GM23338 (cell line): ENCODE results near the gene CELF4. TPM values are rescaled to one million over a fixed set of nuclear protein-coding genes. Genes with fewer than 3 reads are reported as not detected.

ENCODE experiments used
- ATAC-seq: fragments of 200-7000 bp; cut with Tn5 transposase; 3 replicates; pipeline ENCODE4 v1.9.1; 2020
- DNase-seq: peaks from one replicate; pipeline ENCODE4 v3.0.0-alpha.2; 2015; ENCODE audit warnings: low spot score
- H2AFZ ChIP-seq: fragments of 200-600 bp; sonication (generic); 2 replicates; pipeline ENCODE4 v1.8.0; 2016; ENCODE audit warnings: antibody characterized with exemption, mild to moderate bottlenecking, moderate library complexity
- H3F3A ChIP-seq: fragments of 200-600 bp; sonication (generic); replicated peaks from 2 replicates; pipeline ENCODE4 v1.8.0; 2017; ENCODE audit warnings: antibody characterized with exemption, mixed run types, low read depth
- H3K27ac ChIP-seq: fragments of 200-600 bp; sonication (generic); 2 replicates; pipeline ENCODE4 v1.6.1; 2016; ENCODE audit warnings: low read depth
- H3K27me3 ChIP-seq: fragments of 200-600 bp; sonication (generic); 2 replicates; pipeline ENCODE4 v1.8.0; 2016; ENCODE audit warnings: mild to moderate bottlenecking, mixed run types, moderate library complexity; ENCODE audit not compliant: insufficient read depth
- H3K36me3 ChIP-seq: fragments of 200-600 bp; sonication (generic); 2 replicates; pipeline ENCODE4 v1.8.0; 2016; ENCODE audit warnings: mild to moderate bottlenecking; ENCODE audit not compliant: insufficient read depth
- H3K4me1 ChIP-seq: fragments of 200-600 bp; sonication (generic); 2 replicates; pipeline ENCODE4 v1.8.0; 2016; ENCODE audit warnings: mild to moderate bottlenecking, moderate library complexity; ENCODE audit not compliant: insufficient read depth
- H3K4me2 ChIP-seq: fragments of 200-600 bp; sonication (generic); 2 replicates; pipeline ENCODE4 v1.7.1; 2017; ENCODE audit warnings: mixed run types
- H3K4me3 ChIP-seq: fragments of 200-600 bp; sonication (generic); 2 replicates; pipeline ENCODE4 v1.6.1; 2016; ENCODE audit warnings: mixed run types
- H3K79me2 ChIP-seq: fragments of 200-600 bp; sonication (generic); replicated peaks from 2 replicates; pipeline ENCODE4 v1.8.0; 2017; ENCODE audit warnings: mild to moderate bottlenecking; ENCODE audit not compliant: insufficient read depth
- H3K9me2 ChIP-seq: fragments of 200-600 bp; sonication (generic); 2 replicates; pipeline ENCODE4 v1.8.0; 2017; ENCODE audit not compliant: insufficient read depth
- H4K20me1 ChIP-seq: fragments of 200-600 bp; sonication (generic); replicated peaks from 2 replicates; pipeline ENCODE4 v1.8.0; 2017; ENCODE audit warnings: mild to moderate bottlenecking; ENCODE audit not compliant: insufficient read depth
- H3K27ac Mint-ChIP-seq: 2 replicates; pipeline ENCODE4 v1.8.0; 2020; ENCODE audit warnings: inconsistent platforms, mild to moderate bottlenecking, moderate library complexity, mixed read lengths
- H3K27me3 Mint-ChIP-seq: 3 replicates; pipeline ENCODE4 v1.8.0; 2022; ENCODE audit warnings: low read depth, mild to moderate bottlenecking, moderate library complexity, mixed read lengths, inconsistent platforms; ENCODE audit not compliant: insufficient read depth, poor library complexity
- H3K36me3 Mint-ChIP-seq: 3 replicates; pipeline ENCODE4 v1.8.0; 2021; ENCODE audit warnings: low read depth, mild to moderate bottlenecking, inconsistent platforms, moderate library complexity, mixed read lengths
- H3K4me1 Mint-ChIP-seq: 3 replicates; pipeline ENCODE4 v1.8.0; 2020; ENCODE audit warnings: mild to moderate bottlenecking, inconsistent platforms, mixed read lengths
- H3K4me3 Mint-ChIP-seq: 3 replicates; pipeline ENCODE4 v1.8.0; 2021; ENCODE audit warnings: moderate library complexity, mild to moderate bottlenecking, inconsistent platforms, mixed read lengths
- H3K9me3 Mint-ChIP-seq: 3 replicates; pipeline ENCODE4 v1.8.0; 2020; ENCODE audit warnings: moderate library complexity, mild to moderate bottlenecking, inconsistent platforms, mixed read lengths
- CTCF ChIP-seq, 2 experiments: fragments of 200-600 bp in 1 of 2; sonication (generic) in 1 of 2; conservative IDR thresholded peaks; 2 replicates each; pipeline versions ENCODE4 v1.5.1 to v1.6.1; 2016 to 2017; ENCODE audit warnings: antibody characterized with exemption in 2 of 2, low read depth in 2 of 2, mild to moderate bottlenecking in 2 of 2, moderate library complexity in 1 of 2
- EZH2 ChIP-seq: fragments of 200-600 bp; sonication (generic); IDR thresholded peaks from one replicate; pipeline ENCODE4 v1.8.0; 2017; ENCODE audit warnings: antibody characterized with exemption, mild to moderate bottlenecking, low read depth; ENCODE audit not compliant: unreplicated experiment
- EZH2phosphoT487 ChIP-seq: fragments of 200-600 bp; sonication (generic); IDR thresholded peaks from one replicate; pipeline ENCODE4 v1.8.1; 2018; ENCODE audit warnings: antibody characterized with exemption; ENCODE audit not compliant: unreplicated experiment
- POLR2AphosphoS5 ChIP-seq: IDR thresholded peaks from 2 replicates; pipeline ENCODE4 v1.6.1; 2016; ENCODE audit warnings: antibody characterized with exemption, low read depth
- REST ChIP-seq: IDR thresholded peaks from one replicate; pipeline ENCODE4 v1.6.1; 2018; ENCODE audit warnings: antibody characterized with exemption; ENCODE audit not compliant: unreplicated experiment
- ZNF114 ChIP-seq: fragments of 250-450 bp; sonication (Bioruptor Pico); IDR thresholded peaks from 2 replicates; pipeline ENCODE4 v1.5.0; 2020; ENCODE audit warnings: mild to moderate bottlenecking, moderate library complexity
- ZNF462 ChIP-seq: fragments of 250-450 bp; sonication (Bioruptor Pico); IDR thresholded peaks from 2 replicates; pipeline ENCODE4 v1.5.0; 2020; ENCODE audit warnings: mild to moderate bottlenecking, moderate library complexity
- polyA plus RNA-seq: library from polyadenylated mRNA; unstranded; fragments of >200 nt; fragmentation: Nextera tagmentation; extraction: Ambion mirVana; gene quantifications from 2 replicates; pipeline ENCODE4 v1.2.1, GENCODE V29; 2016
- total RNA-seq: library from RNA; depleted of rRNA; stranded (reverse); fragments of >200 nt; shearing (Covaris generic); gene quantifications from 2 replicates; pipeline ENCODE4 v1.2.3, GENCODE V29; 2014

The CELF4 gene
- total and polyA plus RNA-seq, 2 experiments from 2014 or later: 2.6 to 6.7 TPM

- TF ChIP-seq REST (no peak), ZNF114 (no peak), POLR2AphosphoS5 (no peak), CTCF (conservative IDR thresholded peaks at IDR 0.05; ENCODE audit: low read depth in 2 of 2) (no peak), EZH2 (no peak)
Measured at GRCh38 chr18:37534627-37535026, 31.0 kb downstream of the CELF4 start (continued).

- no peaks in the 10 kb centered on the region for H3K79me2 ChIP-seq
- H4K20me1 ChIP-seq: no peaks in the 10 kb centered on the region
- no peak overlapping the region; the same call in 1 of the 2 replicates for H3K4me2 ChIP-seq
- peak; percentile 76 for DNase-seq
- H3K4me1 ChIP-seq: peaks cover 27% of the 10 kb centered on the region
- Mint-ChIP-seq H3K36me3 (no peaks in the 10 kb centered on the region; the same call in 2 of the 3 replicates), H3K27ac (no peak overlapping the region), H3K4me3 (no peak overlapping the region), H3K9me3 (no peaks in the 10 kb centered on the region), H3K27me3 (peaks cover 9% of the 10 kb centered on the region), H3K4me1 (peaks cover 37% of the 10 kb centered on the region)
- no peak overlapping the region for H3K4me3 ChIP-seq
- no peaks in the 10 kb centered on the region for H3K36me3 ChIP-seq
- peak; percentile 42 for ATAC-seq
- H3F3A ChIP-seq: peaks cover under 1% of the 10 kb centered on the region; the same call in 1 of the 2 replicates
- TF ChIP-seq EZH2phosphoT487: no peak
- peak; percentile 55; the same call in 1 of the 2 replicates for TF ChIP-seq ZNF462
- peak; percentile 62 to 67 for TF ChIP-seq CTCF (conservative IDR thresholded peaks at IDR 0.05; ENCODE audit: low read depth in 2 of 2)
- H2AFZ ChIP-seq: no peak overlapping the region; the same call in 1 of the 2 replicates
- no peak overlapping the region for H3K27ac ChIP-seq
- H3K9me2 ChIP-seq: no peaks in the 10 kb centered on the region
- H3K27me3 ChIP-seq: no peaks in the 10 kb centered on the region
Measured at GRCh38 chr18:37533647-37534584, 31.7 kb downstream of the CELF4 start.
